ENCODE data around the gene TAS2R19.
"Not testable (repeated sequence)": the region's sequence is repeated elsewhere in the genome, so short reads cannot be mapped to it uniquely, and the experiment has no call there.

Gene TAS2R19

GRCh38 chr12:11022520-11022919 lies at the start of gene TAS2R19:
Gene TAS2R19 (minus strand): TSS chr12:11022620. CDS start chr12:11022571, 49 bp downstream.
- DNase-seq, result no peak

- no peak for DNase-seq
Measured at GRCh38 chr12:11071414-11071813, 49.0 kb upstream of the TAS2R19 start.

- no peak for DNase-seq
Measured at GRCh38 chr12:11070999-11071398, 48.6 kb upstream of the TAS2R19 start.

- no peak for DNase-seq
Measured at GRCh38 chr12:11069854-11070365, 47.5 kb upstream of the TAS2R19 start.

- DNase-seq, result no peak
Measured at GRCh38 chr12:11067514-11067913, 45.1 kb upstream of the TAS2R19 start.

- not testable (repeated sequence) for DNase-seq
Measured at GRCh38 chr12:11062194-11062593, 39.8 kb upstream of the TAS2R19 start, which contains the start of gene TAS2R46. Gene TAS2R46 (minus strand): TSS chr12:11062294. CDS start chr12:11062294, 0 bp downstream.

GRCh38 chr12:11059784-11060183 lies 37.4 kb upstream of the TAS2R19 start:
- no peak for DNase-seq

GRCh38 chr12:11059041-11059440 lies 36.6 kb upstream of the TAS2R19 start:
- DNase-seq, result no peak

GRCh38 chr12:11055306-11055705 lies 32.9 kb upstream of the TAS2R19 start:
- no peak for DNase-seq

- not testable (repeated sequence) for DNase-seq
Measured at GRCh38 chr12:11049806-11050531, 27.5 kb upstream of the TAS2R19 start.

- DNase-seq, result not testable (repeated sequence)
Measured at GRCh38 chr12:11041366-11041765, 18.9 kb upstream of the TAS2R19 start.

GRCh38 chr12:11040162-11040561 lies 17.7 kb upstream of the TAS2R19 start:
- DNase-seq, result no peak

GRCh38 chr12:11039171-11039570 lies 16.8 kb upstream of the TAS2R19 start:
- DNase-seq, result no peak

GRCh38 chr12:11033959-11034358 lies 11.5 kb upstream of the TAS2R19 start:
- not testable (repeated sequence) for DNase-seq

- no peak for DNase-seq
Measured at GRCh38 chr12:11031307-11031706, 8.9 kb upstream of the TAS2R19 start, which contains the start of gene TAS2R31. Gene TAS2R31 (minus strand): TSS chr12:11031407. CDS start chr12:11031335, 72 bp downstream.

- DNase-seq, result no peak
Measured at GRCh38 chr12:11026118-11026517, 3.7 kb upstream of the TAS2R19 start.

- no peak for DNase-seq
Measured at GRCh38 chr12:11023387-11023786, 967 bp upstream of the TAS2R19 start.

- no peak for DNase-seq
Measured at GRCh38 chr12:11016937-11017336, 5.5 kb downstream of the TAS2R19 start.

GRCh38 chr12:11015775-11016430 lies 6.5 kb downstream of the TAS2R19 start:
- DNase-seq, result no peak

- DNase-seq, result no peak
Measured at GRCh38 chr12:11014234-11014633, 8.2 kb downstream of the TAS2R19 start.

- no peak for DNase-seq
Measured at GRCh38 chr12:11007608-11008007, 14.8 kb downstream of the TAS2R19 start.

- no peak for DNase-seq
Measured at GRCh38 chr12:10998204-10998603, 24.2 kb downstream of the TAS2R19 start, which contains the start of gene TAS2R20. Gene TAS2R20 (minus strand): TSS chr12:10998304. CDS start chr12:10997875, 429 bp downstream.

GRCh38 chr12:10994307-10994706 lies 28.1 kb downstream of the TAS2R19 start:
- DNase-seq, result no peak

- no peak for DNase-seq
Measured at GRCh38 chr12:10989107-10989506, 33.3 kb downstream of the TAS2R19 start.

All from activated CD4-positive, alpha-beta T cell treated with anti-CD3 and anti-CD28 coated beads, Interleukin-2, Interleukin-6, amounts not matched to agents 100 ng/mL and 50 ng/mL, durations not matched to agents 16 hours and 8 hours (primary cell).